Measurements from ENCODE around the gene ZNF598.

Gene ZNF598

GRCh38 chr16:2042986-2043666 lies 33.5 kb upstream of the ZNF598 start:
- no peak for TF ChIP-seq CTCF (IDR thresholded peaks at IDR 0.05; ENCODE audit: unreplicated experiment in 3 of 3)

GRCh38 chr16:2042171-2042985 lies 32.8 kb upstream of the ZNF598 start:
- Mint-ChIP-seq H3K27ac (peak overlapping the region; percentile 40 to 80 (median 63)), H3K36me3 (ENCODE audit: low read depth) (no peaks in the 10 kb centered on the region), H3K9me3 (no peaks in the 10 kb centered on the region), H3K27me3 (ENCODE audit: low read depth) (no peaks in the 10 kb centered on the region), H3K4me1 (peaks cover 37% of the 10 kb centered on the region), H3K4me3 (no peak overlapping the region)
- TF ChIP-seq CTCF (IDR thresholded peaks at IDR 0.05; ENCODE audit: unreplicated experiment in 3 of 3), result no peak

More at GRCh38 chr16:2042986-2043666, 33.5 kb upstream of the ZNF598 start:
- Mint-ChIP-seq H3K9me3 (no peaks in the 10 kb centered on the region), H3K4me1 (peaks cover 30% of the 10 kb centered on the region), H3K4me3 (peak overlapping the region; percentile 4 to 62 (median 40)), H3K27me3 (ENCODE audit: low read depth) (no peaks in the 10 kb centered on the region), H3K36me3 (ENCODE audit: low read depth) (no peaks in the 10 kb centered on the region), H3K27ac (peak overlapping the region; percentile 40 to 63 (median 60))

- H3K4me1 Mint-ChIP-seq, result peaks cover 28% of the 10 kb centered on the region
- H3K36me3 Mint-ChIP-seq (ENCODE audit: low read depth), result no peaks in the 10 kb centered on the region
- H3K9me3 Mint-ChIP-seq, result no peaks in the 10 kb centered on the region
- H3K27me3 Mint-ChIP-seq (ENCODE audit: low read depth), result no peaks in the 10 kb centered on the region
- H3K27ac Mint-ChIP-seq, result peak overlapping the region in 1 of 3 experiments; percentile 100
- H3K4me3 Mint-ChIP-seq, result no peak overlapping the region
- no peak for TF ChIP-seq CTCF (IDR thresholded peaks at IDR 0.05; ENCODE audit: unreplicated experiment in 3 of 3)
Observed at GRCh38 chr16:2040787-2041522, 31.3 kb upstream of the ZNF598 start.

- H3K9me3 Mint-ChIP-seq, result no peaks in the 10 kb centered on the region
- peak overlapping the region; percentile 98 to 100 (median 99) for H3K27ac Mint-ChIP-seq
- TF ChIP-seq CTCF (IDR thresholded peaks at IDR 0.05; ENCODE audit: unreplicated experiment in 3 of 3), result no peak
- H3K4me3 Mint-ChIP-seq, result no peak overlapping the region
- no peaks in the 10 kb centered on the region for H3K36me3 Mint-ChIP-seq (ENCODE audit: low read depth)
- peaks cover 28% of the 10 kb centered on the region for H3K4me1 Mint-ChIP-seq
- no peaks in the 10 kb centered on the region for H3K27me3 Mint-ChIP-seq (ENCODE audit: low read depth)
Observed at GRCh38 chr16:2040041-2040786, 30.6 kb upstream of the ZNF598 start.

- no peak for TF ChIP-seq CTCF (IDR thresholded peaks at IDR 0.05; ENCODE audit: unreplicated experiment in 3 of 3)
- Mint-ChIP-seq H3K4me1 (peaks cover 32% of the 10 kb centered on the region), H3K27ac (peak overlapping the region; percentile 98 to 100 (median 99)), H3K36me3 (ENCODE audit: low read depth) (no peaks in the 10 kb centered on the region), H3K27me3 (ENCODE audit: low read depth) (no peaks in the 10 kb centered on the region), H3K9me3 (no peaks in the 10 kb centered on the region), H3K4me3 (peak overlapping the region; percentile 66 to 75 (median 74))
Observed at GRCh38 chr16:2039274-2040031, 29.8 kb upstream of the ZNF598 start.

Data from nephron (organoid).